HCT116 (cell line): ENCODE measurements around the gene POSTN.

Source experiments
- EGR1 ChIP-seq: IDR thresholded peaks from 2 replicates; pipeline ENCODE4 v1.6.1; 2012; ENCODE audit warnings: low read depth
- EZH2 ChIP-seq: fragments of 200-600 bp; sonication (generic); IDR thresholded peaks from 2 replicates; pipeline ENCODE4 v1.6.1; 2017; ENCODE audit warnings: antibody characterized with exemption, mixed run types
- EZH2phosphoT487 ChIP-seq: fragments of 200-600 bp; IDR thresholded peaks from 2 replicates; pipeline ENCODE4 v1.6.1; 2018; ENCODE audit warnings: antibody characterized with exemption, borderline replicate concordance
- POLR2A ChIP-seq: IDR thresholded peaks from 2 replicates; pipeline ENCODE4 v1.7.0; 2011; ENCODE audit warnings: borderline replicate concordance; ENCODE audit not compliant: insufficient read depth, insufficient read length; ENCODE audit errors: extremely low read depth
- POLR2AphosphoS5 ChIP-seq: IDR thresholded peaks from 2 replicates; pipeline ENCODE4 v1.6.1; 2011; ENCODE audit warnings: mild to moderate bottlenecking, low read depth, low read length, moderate library complexity
- RAD21 ChIP-seq: IDR thresholded peaks from 2 replicates; pipeline ENCODE4 v1.6.1; 2012; ENCODE audit warnings: low read depth, mild to moderate bottlenecking
- SIN3A ChIP-seq: IDR thresholded peaks from 2 replicates; pipeline ENCODE4 v1.6.1; 2012; ENCODE audit warnings: low read depth
- SP1 ChIP-seq: IDR thresholded peaks from 2 replicates; pipeline ENCODE4 v1.6.1; 2012; ENCODE audit warnings: low read depth
- YY1 ChIP-seq: IDR thresholded peaks from 2 replicates; pipeline ENCODE4 v1.6.1; 2011; ENCODE audit warnings: low read length, low read depth, moderate library complexity, mild to moderate bottlenecking; ENCODE audit not compliant: insufficient replicate concordance; ENCODE audit errors: extremely low read depth
- TF ChIP-seq, protein P1 (sequence below), 3 experiments: fragments of 200-600 bp in 1 of 3; sonication (generic) in 1 of 3; IDR thresholded peaks in 2 of 3; conservative IDR thresholded peaks in 1 of 3; 2 replicates each; pipeline ENCODE4 v1.5.1; 2012 to 2017; ENCODE audit warnings: low read depth in 2 of 3, low read length in 2 of 3, antibody characterized with exemption in 1 of 3, borderline replicate concordance in 1 of 3, control low read depth in 1 of 3, mild to moderate bottlenecking in 1 of 3, mixed read lengths in 1 of 3, mixed run types in 1 of 3, moderate library complexity in 1 of 3; ENCODE audit not compliant: insufficient read depth in 1 of 3
- TF ChIP-seq, protein P2 (sequence below): IDR thresholded peaks from 2 replicates; pipeline ENCODE4 v1.6.1; 2011; ENCODE audit warnings: mild to moderate bottlenecking, low read length, moderate library complexity; ENCODE audit not compliant: insufficient replicate concordance; ENCODE audit errors: extremely low read depth

DNA sequence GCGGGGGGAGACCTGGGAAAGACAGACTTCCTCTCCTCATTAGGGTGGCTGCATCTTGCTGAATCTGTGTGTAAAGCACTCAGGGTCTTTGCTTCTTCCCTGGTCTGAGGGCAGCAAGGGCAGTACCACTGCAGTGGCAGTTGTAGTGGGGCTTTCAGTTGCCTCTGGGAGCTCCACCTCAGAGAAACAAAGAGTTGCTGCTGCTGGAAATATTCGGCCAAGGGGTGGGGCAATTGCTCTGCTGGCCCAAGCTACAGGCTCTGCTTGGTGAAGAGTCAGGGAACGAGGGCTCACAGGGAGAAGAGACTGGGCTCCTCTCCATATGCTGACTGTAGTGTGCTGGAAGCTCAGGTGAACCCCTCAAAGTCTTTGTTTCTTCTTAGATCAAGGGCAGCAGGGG is 52.5 kb downstream of the POSTN start:
- TF ChIP-seq EZH2phosphoT487 (no peak), EZH2 (no peak), EGR1 (no peak), POLR2A (no peak), YY1 (no peak), SP1 (no peak), POLR2AphosphoS5 (no peak), SIN3A (no peak), RAD21 (no peak)
- TF ChIP-seq, protein P1, sequence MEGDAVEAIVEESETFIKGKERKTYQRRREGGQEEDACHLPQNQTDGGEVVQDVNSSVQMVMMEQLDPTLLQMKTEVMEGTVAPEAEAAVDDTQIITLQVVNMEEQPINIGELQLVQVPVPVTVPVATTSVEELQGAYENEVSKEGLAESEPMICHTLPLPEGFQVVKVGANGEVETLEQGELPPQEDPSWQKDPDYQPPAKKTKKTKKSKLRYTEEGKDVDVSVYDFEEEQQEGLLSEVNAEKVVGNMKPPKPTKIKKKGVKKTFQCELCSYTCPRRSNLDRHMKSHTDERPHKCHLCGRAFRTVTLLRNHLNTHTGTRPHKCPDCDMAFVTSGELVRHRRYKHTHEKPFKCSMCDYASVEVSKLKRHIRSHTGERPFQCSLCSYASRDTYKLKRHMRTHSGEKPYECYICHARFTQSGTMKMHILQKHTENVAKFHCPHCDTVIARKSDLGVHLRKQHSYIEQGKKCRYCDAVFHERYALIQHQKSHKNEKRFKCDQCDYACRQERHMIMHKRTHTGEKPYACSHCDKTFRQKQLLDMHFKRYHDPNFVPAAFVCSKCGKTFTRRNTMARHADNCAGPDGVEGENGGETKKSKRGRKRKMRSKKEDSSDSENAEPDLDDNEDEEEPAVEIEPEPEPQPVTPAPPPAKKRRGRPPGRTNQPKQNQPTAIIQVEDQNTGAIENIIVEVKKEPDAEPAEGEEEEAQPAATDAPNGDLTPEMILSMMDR (IDR thresholded peaks at IDR 0.05 in 2 of 3, conservative IDR thresholded peaks at IDR 0.05 in 1 of 3; ENCODE audit: borderline replicate concordance in 1 of 3, insufficient read depth in 1 of 3, low read depth in 2 of 3, low read length in 2 of 3): no peak
- TF ChIP-seq, protein P2, sequence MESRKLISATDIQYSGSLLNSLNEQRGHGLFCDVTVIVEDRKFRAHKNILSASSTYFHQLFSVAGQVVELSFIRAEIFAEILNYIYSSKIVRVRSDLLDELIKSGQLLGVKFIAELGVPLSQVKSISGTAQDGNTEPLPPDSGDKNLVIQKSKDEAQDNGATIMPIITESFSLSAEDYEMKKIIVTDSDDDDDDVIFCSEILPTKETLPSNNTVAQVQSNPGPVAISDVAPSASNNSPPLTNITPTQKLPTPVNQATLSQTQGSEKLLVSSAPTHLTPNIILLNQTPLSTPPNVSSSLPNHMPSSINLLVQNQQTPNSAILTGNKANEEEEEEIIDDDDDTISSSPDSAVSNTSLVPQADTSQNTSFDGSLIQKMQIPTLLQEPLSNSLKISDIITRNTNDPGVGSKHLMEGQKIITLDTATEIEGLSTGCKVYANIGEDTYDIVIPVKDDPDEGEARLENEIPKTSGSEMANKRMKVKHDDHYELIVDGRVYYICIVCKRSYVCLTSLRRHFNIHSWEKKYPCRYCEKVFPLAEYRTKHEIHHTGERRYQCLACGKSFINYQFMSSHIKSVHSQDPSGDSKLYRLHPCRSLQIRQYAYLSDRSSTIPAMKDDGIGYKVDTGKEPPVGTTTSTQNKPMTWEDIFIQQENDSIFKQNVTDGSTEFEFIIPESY: no peak
